ENCODE data around the gene LMF1. TPM values are rescaled to one million over a fixed set of nuclear protein-coding genes. Genes with fewer than 3 reads are reported as not detected.

The LMF1 gene
- polyA plus RNA-seq, 1 donor (not counting 4 experiments of a cell fraction or from before 2014, with no cell fraction given): 3.1 TPM

DNA sequence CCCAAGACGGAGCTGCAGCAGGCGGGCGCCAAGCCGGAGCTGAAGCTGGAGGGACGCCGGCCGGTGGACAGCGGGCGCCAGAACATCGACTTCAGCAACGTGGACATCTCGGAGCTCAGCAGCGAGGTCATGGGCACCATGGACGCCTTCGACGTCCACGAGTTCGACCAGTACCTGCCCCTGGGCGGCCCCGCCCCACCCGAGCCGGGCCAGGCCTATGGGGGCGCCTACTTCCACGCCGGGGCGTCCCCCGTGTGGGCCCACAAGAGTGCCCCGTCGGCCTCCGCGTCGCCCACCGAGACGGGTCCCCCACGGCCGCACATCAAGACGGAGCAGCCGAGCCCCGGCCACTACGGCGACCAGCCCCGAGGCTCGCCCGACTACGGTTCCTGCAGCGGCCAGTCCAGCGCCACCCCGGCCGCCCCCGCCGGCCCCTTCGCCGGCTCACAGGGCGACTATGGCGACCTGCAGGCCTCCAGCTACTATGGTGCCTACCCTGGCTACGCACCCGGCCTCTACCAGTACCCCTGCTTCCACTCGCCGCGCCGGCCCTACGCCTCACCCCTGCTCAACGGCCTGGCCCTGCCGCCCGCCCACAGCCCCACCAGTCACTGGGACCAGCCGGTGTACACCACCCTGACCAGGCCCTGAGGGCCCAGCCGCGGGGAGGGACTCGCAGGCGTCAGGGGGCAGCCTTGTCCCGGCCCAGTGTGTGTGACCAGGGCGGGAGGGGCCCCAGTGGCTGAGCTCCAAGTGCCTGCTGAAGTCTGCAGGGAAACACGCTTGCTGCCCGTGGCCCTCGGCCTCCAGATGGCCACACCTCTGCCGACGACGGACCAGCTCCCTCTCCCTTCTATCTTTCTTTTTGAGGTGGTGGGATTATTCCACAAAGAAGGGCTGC, 14.2 kb upstream of the LMF1 start:
- Histone ChIP-seq H3K36me3 (ENCODE audit: control insufficient read depth in 2 of 2, extremely low read depth in 1 of 2, insufficient read depth in 2 of 2, low read length in 2 of 2) (no peaks in the 10 kb centered on the region), H3K4me2 (ENCODE audit: control insufficient read depth, extremely low read depth, insufficient read depth, low read depth, low read length) (no peak overlapping the region), H2AFZ (ENCODE audit: control insufficient read depth, low read length) (no peak overlapping the region), H3K27ac (ENCODE audit: control insufficient read depth, insufficient read depth, low read length) (no peak overlapping the region), H3K9me3 (ENCODE audit: control insufficient read depth, low read depth, low read length) (no peaks in the 10 kb centered on the region), H3K27me3 (ENCODE audit: control insufficient read depth, extremely low read depth, insufficient read depth, low read length) (peaks cover 68% of the 10 kb centered on the region), H3K9me1 (ENCODE audit: control insufficient read depth, extremely low read depth, insufficient read depth, low read length) (no peaks in the 10 kb centered on the region), H3K4me1 (ENCODE audit: control insufficient read depth, extremely low read depth, insufficient read depth, low read length) (no peaks in the 10 kb centered on the region), H3K79me2 (ENCODE audit: control insufficient read depth, insufficient read depth, low read length) (no peaks in the 10 kb centered on the region), H3K4me3 (ENCODE audit: control insufficient read depth in 2 of 3, extremely low read depth in 1 of 3, insufficient read depth in 2 of 3, low read depth in 1 of 3, low read length in 3 of 3) (no peak overlapping the region), H3K9ac (ENCODE audit: control insufficient read depth, extremely low read depth, insufficient read depth, low read length) (no peak overlapping the region), H4K20me1 (ENCODE audit: control insufficient read depth, extremely low read depth, insufficient read depth, low read length) (no peaks in the 10 kb centered on the region)
- TF ChIP-seq EZH2 (IDR thresholded peaks at IDR 0.05; ENCODE audit: low read length): no peak
- TF ChIP-seq, protein P1, sequence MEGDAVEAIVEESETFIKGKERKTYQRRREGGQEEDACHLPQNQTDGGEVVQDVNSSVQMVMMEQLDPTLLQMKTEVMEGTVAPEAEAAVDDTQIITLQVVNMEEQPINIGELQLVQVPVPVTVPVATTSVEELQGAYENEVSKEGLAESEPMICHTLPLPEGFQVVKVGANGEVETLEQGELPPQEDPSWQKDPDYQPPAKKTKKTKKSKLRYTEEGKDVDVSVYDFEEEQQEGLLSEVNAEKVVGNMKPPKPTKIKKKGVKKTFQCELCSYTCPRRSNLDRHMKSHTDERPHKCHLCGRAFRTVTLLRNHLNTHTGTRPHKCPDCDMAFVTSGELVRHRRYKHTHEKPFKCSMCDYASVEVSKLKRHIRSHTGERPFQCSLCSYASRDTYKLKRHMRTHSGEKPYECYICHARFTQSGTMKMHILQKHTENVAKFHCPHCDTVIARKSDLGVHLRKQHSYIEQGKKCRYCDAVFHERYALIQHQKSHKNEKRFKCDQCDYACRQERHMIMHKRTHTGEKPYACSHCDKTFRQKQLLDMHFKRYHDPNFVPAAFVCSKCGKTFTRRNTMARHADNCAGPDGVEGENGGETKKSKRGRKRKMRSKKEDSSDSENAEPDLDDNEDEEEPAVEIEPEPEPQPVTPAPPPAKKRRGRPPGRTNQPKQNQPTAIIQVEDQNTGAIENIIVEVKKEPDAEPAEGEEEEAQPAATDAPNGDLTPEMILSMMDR (optimal IDR thresholded peaks at IDR 0.05 in 1 of 3, IDR thresholded peaks at IDR 0.05 in 1 of 3, conservative IDR thresholded peaks at IDR 0.05 in 1 of 3; ENCODE audit: extremely low read depth in 1 of 3, insufficient read depth in 2 of 3, low read length in 3 of 3): no peak
- FAIRE-seq: no peak
- dilution Hi-C loops (cut with MboI; ENCODE audit: extremely low pct_ligation_motif_present, low sequenced_read_pairs): no loop called here
- no peak for DNase-seq (ENCODE audit: low read depth, low spot score)

DNA sequence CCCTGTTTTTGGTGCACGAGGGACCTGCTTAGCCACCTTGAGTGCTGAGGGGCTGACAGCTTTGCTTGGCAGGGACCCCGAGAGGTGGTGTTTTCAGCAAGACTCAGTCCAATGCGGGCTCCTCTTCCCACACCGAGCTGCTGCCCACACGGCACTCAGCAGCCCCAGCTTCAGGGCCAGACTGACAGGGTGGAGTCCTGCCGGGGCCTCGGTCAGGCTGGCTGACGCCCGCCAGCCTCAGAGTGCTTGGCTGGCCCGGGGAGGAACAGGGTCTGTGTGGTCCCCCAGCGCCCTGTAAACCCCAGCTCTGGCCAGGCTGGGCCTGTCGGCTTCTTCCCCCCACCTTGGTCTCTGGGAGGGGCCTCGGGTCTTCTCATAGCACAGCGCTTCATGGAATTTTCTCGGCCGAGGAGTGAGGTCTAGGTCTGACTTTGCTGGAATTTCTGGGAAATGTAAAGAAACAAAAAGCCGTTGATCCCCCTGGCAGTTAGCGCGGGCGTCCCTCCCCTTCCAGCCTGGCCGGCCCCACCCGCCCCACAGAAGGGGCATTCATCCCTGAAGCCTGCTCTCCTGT, 13.4 kb upstream of the LMF1 start:
- no peak overlapping the region for H3K9ac ChIP-seq (ENCODE audit: control insufficient read depth, extremely low read depth, insufficient read depth, low read length)
- no peaks in the 10 kb centered on the region for H3K9me3 ChIP-seq (ENCODE audit: control insufficient read depth, low read depth, low read length)
- no peaks in the 10 kb centered on the region for H3K79me2 ChIP-seq (ENCODE audit: control insufficient read depth, insufficient read depth, low read length)
- dilution Hi-C loops (cut with MboI; ENCODE audit: extremely low pct_ligation_motif_present, low sequenced_read_pairs): no loop called here
- H3K9me1 ChIP-seq (ENCODE audit: control insufficient read depth, extremely low read depth, insufficient read depth, low read length): no peaks in the 10 kb centered on the region
- no peaks in the 10 kb centered on the region for H4K20me1 ChIP-seq (ENCODE audit: control insufficient read depth, extremely low read depth, insufficient read depth, low read length)
- no peak for DNase-seq (ENCODE audit: low read depth, low spot score)
- no peaks in the 10 kb centered on the region for H3K4me1 ChIP-seq (ENCODE audit: control insufficient read depth, extremely low read depth, insufficient read depth, low read length)
- FAIRE-seq: no peak
- H2AFZ ChIP-seq (ENCODE audit: control insufficient read depth, low read length): no peak overlapping the region
- H3K4me3 ChIP-seq (ENCODE audit: control insufficient read depth in 2 of 3, extremely low read depth in 1 of 3, insufficient read depth in 2 of 3, low read depth in 1 of 3, low read length in 3 of 3): no peak overlapping the region
- TF ChIP-seq, protein P1 (optimal IDR thresholded peaks at IDR 0.05 in 1 of 3, IDR thresholded peaks at IDR 0.05 in 1 of 3, conservative IDR thresholded peaks at IDR 0.05 in 1 of 3; ENCODE audit: extremely low read depth in 1 of 3, insufficient read depth in 2 of 3, low read length in 3 of 3): no peak
- TF ChIP-seq EZH2 (IDR thresholded peaks at IDR 0.05; ENCODE audit: low read length): no peak
- peaks cover 74% of the 10 kb centered on the region for H3K27me3 ChIP-seq (ENCODE audit: control insufficient read depth, extremely low read depth, insufficient read depth, low read length)
- H3K4me2 ChIP-seq (ENCODE audit: control insufficient read depth, extremely low read depth, insufficient read depth, low read depth, low read length): no peak overlapping the region
- H3K36me3 ChIP-seq (ENCODE audit: control insufficient read depth in 2 of 2, extremely low read depth in 1 of 2, insufficient read depth in 2 of 2, low read length in 2 of 2): no peaks in the 10 kb centered on the region
- H3K27ac ChIP-seq (ENCODE audit: control insufficient read depth, insufficient read depth, low read length): no peak overlapping the region

Measured in keratinocyte (primary cell).